Glutamatergic neuron (in vitro differentiated cells): Measurements from ENCODE around the gene DEPDC7. TPM values are rescaled to one million over a fixed set of nuclear protein-coding genes. Genes with fewer than 3 reads are reported as not detected.

Source experiments
- DNase-seq: peaks from one replicate; pipeline ENCODE4 v3.0.0; 2022
- H3K27ac Mint-ChIP-seq: one replicate; pipeline ENCODE4 v1.8.0; 2020; ENCODE audit warnings: mild to moderate bottlenecking, mixed read lengths, inconsistent platforms; ENCODE audit not compliant: unreplicated experiment
- H3K27me3 Mint-ChIP-seq: one replicate; pipeline ENCODE4 v1.8.0; 2020; ENCODE audit warnings: mild to moderate bottlenecking, moderate library complexity, mixed read lengths, inconsistent platforms; ENCODE audit not compliant: unreplicated experiment
- H3K36me3 Mint-ChIP-seq: one replicate; pipeline ENCODE4 v1.8.0; 2020; ENCODE audit warnings: mild to moderate bottlenecking, mixed read lengths, inconsistent platforms; ENCODE audit not compliant: unreplicated experiment
- H3K4me1 Mint-ChIP-seq: one replicate; pipeline ENCODE4 v1.8.0; 2020; ENCODE audit warnings: mild to moderate bottlenecking, low read depth, mixed read lengths, inconsistent platforms; ENCODE audit not compliant: unreplicated experiment
- H3K4me3 Mint-ChIP-seq: one replicate; pipeline ENCODE4 v1.8.0; 2020; ENCODE audit warnings: mild to moderate bottlenecking, mixed read lengths, inconsistent platforms; ENCODE audit not compliant: unreplicated experiment
- H3K9me3 Mint-ChIP-seq: one replicate; pipeline ENCODE4 v1.8.0; 2020; ENCODE audit warnings: mild to moderate bottlenecking, moderate library complexity, mixed read lengths, inconsistent platforms; ENCODE audit not compliant: unreplicated experiment
- CTCF ChIP-seq: fragments of 200-600 bp; sonication (generic); IDR thresholded peaks from one replicate; pipeline ENCODE4 v1.5.0; 2021; ENCODE audit not compliant: partially characterized antibody, unreplicated experiment
- total RNA-seq: library from RNA; stranded (reverse); fragmentation: NEBNext Ultra II Directional; extraction: Animal tissue kit (Norgen Biotek cat#: 25700); gene quantifications from one replicate; pipeline ENCODE4 v1.2.1, GENCODE V29; 2021; ENCODE audit not compliant: unreplicated experiment

The DEPDC7 gene
- total RNA-seq, 1 donor from 2014 or later = 28.7 TPM

GRCh38 chr11:33018840-33019239, 3.2 kb downstream of the DEPDC7 start:
- no peak for DNase-seq
- peaks cover 10% of the 10 kb centered on the region for H3K4me1 Mint-ChIP-seq
- H3K27ac Mint-ChIP-seq = no peak overlapping the region
- no peaks in the 10 kb centered on the region for H3K36me3 Mint-ChIP-seq
- no peak for TF ChIP-seq CTCF
- H3K27me3 Mint-ChIP-seq = peaks cover 6% of the 10 kb centered on the region
- H3K4me3 Mint-ChIP-seq = peak overlapping the region; percentile 14
- peaks cover 13% of the 10 kb centered on the region for H3K9me3 Mint-ChIP-seq

- H3K4me1 Mint-ChIP-seq = peaks cover 11% of the 10 kb centered on the region
- TF ChIP-seq CTCF = no peak
- peaks cover 1% of the 10 kb centered on the region for H3K9me3 Mint-ChIP-seq
- no peaks in the 10 kb centered on the region for H3K36me3 Mint-ChIP-seq
- H3K27me3 Mint-ChIP-seq = no peaks in the 10 kb centered on the region
- H3K27ac Mint-ChIP-seq = no peak overlapping the region
- no peak overlapping the region for H3K4me3 Mint-ChIP-seq
- DNase-seq = no peak
These were observed 5.8 kb downstream of the DEPDC7 start for GRCh38 chr11:33021501-33021900.

GRCh38 chr11:33021937-33022336, 6.3 kb downstream of the DEPDC7 start:
- no peaks in the 10 kb centered on the region for H3K36me3 Mint-ChIP-seq
- peaks cover 11% of the 10 kb centered on the region for H3K4me1 Mint-ChIP-seq
- H3K9me3 Mint-ChIP-seq = no peaks in the 10 kb centered on the region
- no peak for DNase-seq
- H3K27ac Mint-ChIP-seq = no peak overlapping the region
- TF ChIP-seq CTCF = no peak
- H3K27me3 Mint-ChIP-seq = no peaks in the 10 kb centered on the region
- no peak overlapping the region for H3K4me3 Mint-ChIP-seq

GRCh38 chr11:33025339-33025722, 9.7 kb downstream of the DEPDC7 start:
- no peak for TF ChIP-seq CTCF
- no peak overlapping the region for H3K4me3 Mint-ChIP-seq
- H3K27me3 Mint-ChIP-seq = no peaks in the 10 kb centered on the region
- DNase-seq = no peak
- no peak overlapping the region for H3K27ac Mint-ChIP-seq
- H3K36me3 Mint-ChIP-seq = no peaks in the 10 kb centered on the region
- peaks cover 3% of the 10 kb centered on the region for H3K4me1 Mint-ChIP-seq
- H3K9me3 Mint-ChIP-seq = no peaks in the 10 kb centered on the region

- H3K27ac Mint-ChIP-seq = no peak overlapping the region
These were observed 11.6 kb downstream of the DEPDC7 start for GRCh38 chr11:33027233-33027632.

More at GRCh38 chr11:33027233-33027632, 11.6 kb downstream of the DEPDC7 start:
- H3K4me3 Mint-ChIP-seq = no peak overlapping the region
- peaks cover 3% of the 10 kb centered on the region for H3K4me1 Mint-ChIP-seq
- H3K9me3 Mint-ChIP-seq = no peaks in the 10 kb centered on the region
- no peak for TF ChIP-seq CTCF
- no peaks in the 10 kb centered on the region for H3K36me3 Mint-ChIP-seq
- H3K27me3 Mint-ChIP-seq = no peaks in the 10 kb centered on the region
- DNase-seq = no peak
